LNCaP clone FGC (cell line): ENCODE results near the gene CD36.
A peak's percentile ranks its signal among the peaks of the same experiment; 100 is the strongest.

Experiments
- DNase-seq: peaks from one replicate; pipeline ENCODE4 v3.0.0-alpha.2; 2011; ENCODE audit warnings: low read depth
- H3K4me3 ChIP-seq: 2 replicates; pipeline ENCODE4 v1.5.1; 2011; ENCODE audit warnings: mild to moderate bottlenecking, low read depth, low read length, control low read depth
- CTCF ChIP-seq: IDR thresholded peaks from 2 replicates; pipeline ENCODE4 v1.5.1; 2012; ENCODE audit warnings: mild to moderate bottlenecking; ENCODE audit not compliant: control insufficient read depth, insufficient read depth; ENCODE audit errors: extremely low read depth

The CD36 gene

GRCh38 chr7:80681272-80681885, 42.9 kb downstream of the CD36 start:
- TF ChIP-seq CTCF: peak; percentile 56
- no peak overlapping the region for H3K4me3 ChIP-seq
- no peak for DNase-seq

GRCh38 chr7:80682744-80683143, 44.3 kb downstream of the CD36 start:
- no peak for DNase-seq
- H3K4me3 ChIP-seq: no peak overlapping the region
- TF ChIP-seq CTCF: no peak

GRCh38 chr7:80686576-80686975, 48.1 kb downstream of the CD36 start:
- H3K4me3 ChIP-seq: no peak overlapping the region
- no peak for TF ChIP-seq CTCF
- DNase-seq: no peak

GRCh38 chr7:80699045-80699638, 60.7 kb downstream of the CD36 start:
- peak; percentile 63 for TF ChIP-seq CTCF
- H3K4me3 ChIP-seq: no peak overlapping the region
- peak; percentile 45 for DNase-seq

GRCh38 chr7:80699721-80700256, 61.3 kb downstream of the CD36 start:
- no peak for TF ChIP-seq CTCF
- H3K4me3 ChIP-seq: no peak overlapping the region
- DNase-seq: no peak

GRCh38 chr7:80703272-80703671, 64.8 kb downstream of the CD36 start:
- TF ChIP-seq CTCF: no peak
- H3K4me3 ChIP-seq: no peak overlapping the region
- DNase-seq: no peak

- no peak for TF ChIP-seq CTCF
- H3K4me3 ChIP-seq: no peak overlapping the region
- peak; percentile 57 for DNase-seq
Observed at GRCh38 chr7:80705130-80705781, 66.8 kb downstream of the CD36 start.
